Liver (tissue), 9 donors: ENCODE results near the gene SAE1. TPM values are rescaled to one million over a fixed set of nuclear protein-coding genes. Genes with fewer than 3 reads are reported as not detected.

ENCODE experiments used
- DNase-seq: peaks from one replicate; pipeline ENCODE4 v3.0.0-alpha.2; 2017; ENCODE audit warnings: low spot score
- H3K27ac ChIP-seq, 2 donors: one replicate each; pipeline ENCODE4 v1.7.0; 2013; ENCODE audit warnings: inconsistent platforms in 2 of 2, low read length in 2 of 2, control low read depth in 1 of 2, low read depth in 1 of 2, mild to moderate bottlenecking in 1 of 2
- H3K27me3 ChIP-seq, 4 donors: one replicate each; pipeline versions ENCODE4 v1.6.1 to v1.7.0; 2013; ENCODE audit warnings: low read length in 3 of 4, inconsistent platforms in 1 of 4, mild to moderate bottlenecking in 1 of 4, moderate library complexity in 1 of 4; ENCODE audit not compliant: control insufficient read depth in 4 of 4, insufficient read depth in 4 of 4
- H3K36me3 ChIP-seq, 4 donors: one replicate each; pipeline versions ENCODE4 v1.6.1 to v1.7.0; 2013; ENCODE audit warnings: low read length in 3 of 4, mild to moderate bottlenecking in 3 of 4, low read depth in 1 of 4, moderate library complexity in 1 of 4; ENCODE audit not compliant: control insufficient read depth in 4 of 4, insufficient read depth in 3 of 4
- H3K4me1 ChIP-seq, 4 donors: one replicate each; pipeline versions ENCODE4 v1.6.1 to v1.7.0; 2013; ENCODE audit warnings: low read length in 3 of 4, mild to moderate bottlenecking in 3 of 4, moderate library complexity in 1 of 4; ENCODE audit not compliant: control insufficient read depth in 4 of 4, insufficient read depth in 4 of 4
- H3K4me3 ChIP-seq, 3 donors: one replicate each; pipeline versions ENCODE4 v1.6.1 to v1.7.0; 2013; ENCODE audit warnings: low read length in 3 of 3, control low read depth in 1 of 3, low read depth in 1 of 3, mild to moderate bottlenecking in 1 of 3
- H3K9ac ChIP-seq, 2 donors: one replicate each; pipeline ENCODE4 v1.7.0; 2013; ENCODE audit warnings: low read length in 2 of 2, mild to moderate bottlenecking in 2 of 2, moderate library complexity in 2 of 2, control low read depth in 1 of 2, low read depth in 1 of 2
- H3K9me3 ChIP-seq, 4 donors: one replicate each; pipeline versions ENCODE4 v1.6.1 to v1.7.0; 2013; ENCODE audit warnings: low read length in 3 of 4; ENCODE audit not compliant: control insufficient read depth in 4 of 4
- EGR1 ChIP-seq, 2 donors: IDR thresholded peaks; 2 replicates each; pipeline ENCODE4 v1.6.1; 2016 to 2018; ENCODE audit warnings: antibody characterized with exemption in 2 of 2, low read depth in 2 of 2
- FOXA1 ChIP-seq: IDR thresholded peaks from 2 replicates; pipeline ENCODE4 v1.6.1; 2016; ENCODE audit warnings: antibody characterized with exemption
- FOXA2 ChIP-seq: IDR thresholded peaks from 2 replicates; pipeline ENCODE4 v1.6.1; 2016; ENCODE audit warnings: antibody characterized with exemption
- GABPA ChIP-seq, 2 donors: IDR thresholded peaks in 1 of 2; conservative IDR thresholded peaks in 1 of 2; 2 replicates each; pipeline ENCODE4 v1.6.1; 2016; ENCODE audit warnings: antibody characterized with exemption in 2 of 2, mild to moderate bottlenecking in 1 of 2, moderate library complexity in 1 of 2
- HNF4A ChIP-seq, 2 donors: conservative IDR thresholded peaks; 2 replicates each; pipeline ENCODE4 v1.6.1; 2016; ENCODE audit warnings: antibody characterized with exemption in 2 of 2, mild to moderate bottlenecking in 2 of 2
- HNF4G ChIP-seq: IDR thresholded peaks from 2 replicates; pipeline ENCODE4 v1.6.1; 2016; ENCODE audit warnings: antibody characterized with exemption
- JUND ChIP-seq, 2 donors: IDR thresholded peaks; 2 replicates each; pipeline ENCODE4 v1.6.1; 2016; ENCODE audit warnings: antibody characterized with exemption in 2 of 2
- NR2F2 ChIP-seq: IDR thresholded peaks from 2 replicates; pipeline ENCODE4 v1.6.1; 2016; ENCODE audit warnings: antibody characterized with exemption
- RAD21 ChIP-seq, 2 donors: IDR thresholded peaks; 2 replicates each; pipeline ENCODE4 v1.6.1; 2016; ENCODE audit warnings: antibody characterized with exemption in 2 of 2, mild to moderate bottlenecking in 2 of 2
- REST ChIP-seq: IDR thresholded peaks from 2 replicates; pipeline ENCODE4 v1.6.1; 2016; ENCODE audit warnings: antibody characterized with exemption, mild to moderate bottlenecking
- RXRA ChIP-seq, 2 donors: IDR thresholded peaks; 2 replicates each; pipeline ENCODE4 v1.6.1; 2017 to 2018; ENCODE audit warnings: antibody characterized with exemption in 2 of 2, mild to moderate bottlenecking in 1 of 2
- SP1 ChIP-seq: IDR thresholded peaks from 2 replicates; pipeline ENCODE4 v1.6.1; 2018; ENCODE audit warnings: antibody characterized with exemption, mild to moderate bottlenecking
- TAF1 ChIP-seq: conservative IDR thresholded peaks from 2 replicates; pipeline ENCODE4 v1.6.1; 2016; ENCODE audit warnings: antibody characterized with exemption, mild to moderate bottlenecking
- YY1 ChIP-seq: IDR thresholded peaks from 2 replicates; pipeline ENCODE4 v1.6.1; 2016; ENCODE audit warnings: antibody characterized with exemption, mild to moderate bottlenecking
- ZBTB33 ChIP-seq: IDR thresholded peaks from 2 replicates; pipeline ENCODE4 v1.6.1; 2016; ENCODE audit warnings: antibody characterized with exemption
- WGBS: extraction: QIAGEN DNeasy Blood & Tissue Kit; methylation state at CpG from one replicate; pipeline ENCODE4 v1.1.7; 2013; 5-methylcytosine and 5-hydroxymethylcytosine counted together
- polyA plus RNA-seq, 2 donors: library from polyadenylated mRNA; stranded (reverse) in 1 of 2; unstranded in 1 of 2; fragments of 200-250 nt in 1 of 2; fragments of >200 nt in 1 of 2; fragmentation: Nextera tagmentation in 1 of 2; extraction: Ambion mirVana in 1 of 2; gene quantifications; one replicate each; pipeline versions ENCODE4 v1.2.1 to v1.2.3, GENCODE V29; 2013 to 2015
- total RNA-seq, 2 donors: library from RNA; depleted of rRNA; stranded (reverse); fragments of >200 nt; gene quantifications; one replicate each; pipeline ENCODE4 v1.2.3, GENCODE V29; 2014
- TF ChIP-seq, protein P1 (sequence below): fragments of 150-350 bp; IDR thresholded peaks from 2 replicates; pipeline ENCODE4 v1.5.1; 2017; ENCODE audit warnings: improper control_type of control experiment, low read depth, low read length; ENCODE audit not compliant: missing input control
- TF ChIP-seq, protein P2 (sequence below): IDR thresholded peaks from 2 replicates; pipeline ENCODE4 v1.6.1; 2016; ENCODE audit warnings: antibody characterized with exemption
- TF ChIP-seq, protein P3 (sequence below): IDR thresholded peaks from 2 replicates; pipeline ENCODE4 v1.6.1; 2016; ENCODE audit warnings: antibody characterized with exemption
- donor health status: healthy.
- donor health status: healthy.
- donor health status: healthy.
- donor health status: healthy.
- donor health status: healthy.

Gene SAE1
- total and polyA plus RNA-seq, 4 donors, result 19.0 to 31.8 (median 27.0) TPM

GRCh38 chr19:47107202-47107952, 23.3 kb upstream of the SAE1 start:
- 39% methylated on average over 9 of the region's 9 CpGs for WGBS

More at GRCh38 chr19:47107202-47107952, 23.3 kb upstream of the SAE1 start:
- Histone ChIP-seq H3K27ac (peak overlapping the region; percentile 26 to 57), H3K27me3 (no peaks in the 10 kb centered on the region), H3K4me1 (peaks cover 2 to 39% (median 17%) of the 10 kb centered on the region in 4 donors), H3K4me3 (no peak overlapping the region), H3K9ac (no peak overlapping the region), H3K36me3 (peaks cover 0 to 5% (median 2%) of the 10 kb centered on the region in 4 donors), H3K9me3 (no peaks in the 10 kb centered on the region)
- no peak for DNase-seq
- TF ChIP-seq JUND (IDR thresholded peaks at IDR 0.05) (no peak), FOXA2 (no peak), SP1 (peak; percentile 53), EGR1 (IDR thresholded peaks at IDR 0.05; ENCODE audit: low read depth in 2 of 2) (no peak), RXRA (IDR thresholded peaks at IDR 0.05) (peak in 1 of 2 donors; percentile 4), HNF4A (conservative IDR thresholded peaks at IDR 0.05) (peak; percentile 74), REST (peak; percentile 24), ZBTB33 (no peak), GABPA (IDR thresholded peaks at IDR 0.05 in 1 of 2, conservative IDR thresholded peaks at IDR 0.05 in 1 of 2) (no peak), NR2F2 (no peak), YY1 (peak; percentile 51), RAD21 (IDR thresholded peaks at IDR 0.05) (peak in 1 of 2 donors; percentile 3), TAF1 (no peak), HNF4G (peak; percentile 59), FOXA1 (no peak)
- TF ChIP-seq, protein P1, sequence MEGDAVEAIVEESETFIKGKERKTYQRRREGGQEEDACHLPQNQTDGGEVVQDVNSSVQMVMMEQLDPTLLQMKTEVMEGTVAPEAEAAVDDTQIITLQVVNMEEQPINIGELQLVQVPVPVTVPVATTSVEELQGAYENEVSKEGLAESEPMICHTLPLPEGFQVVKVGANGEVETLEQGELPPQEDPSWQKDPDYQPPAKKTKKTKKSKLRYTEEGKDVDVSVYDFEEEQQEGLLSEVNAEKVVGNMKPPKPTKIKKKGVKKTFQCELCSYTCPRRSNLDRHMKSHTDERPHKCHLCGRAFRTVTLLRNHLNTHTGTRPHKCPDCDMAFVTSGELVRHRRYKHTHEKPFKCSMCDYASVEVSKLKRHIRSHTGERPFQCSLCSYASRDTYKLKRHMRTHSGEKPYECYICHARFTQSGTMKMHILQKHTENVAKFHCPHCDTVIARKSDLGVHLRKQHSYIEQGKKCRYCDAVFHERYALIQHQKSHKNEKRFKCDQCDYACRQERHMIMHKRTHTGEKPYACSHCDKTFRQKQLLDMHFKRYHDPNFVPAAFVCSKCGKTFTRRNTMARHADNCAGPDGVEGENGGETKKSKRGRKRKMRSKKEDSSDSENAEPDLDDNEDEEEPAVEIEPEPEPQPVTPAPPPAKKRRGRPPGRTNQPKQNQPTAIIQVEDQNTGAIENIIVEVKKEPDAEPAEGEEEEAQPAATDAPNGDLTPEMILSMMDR, result no peak
- TF ChIP-seq, protein P2, sequence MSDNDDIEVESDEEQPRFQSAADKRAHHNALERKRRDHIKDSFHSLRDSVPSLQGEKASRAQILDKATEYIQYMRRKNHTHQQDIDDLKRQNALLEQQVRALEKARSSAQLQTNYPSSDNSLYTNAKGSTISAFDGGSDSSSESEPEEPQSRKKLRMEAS, result no peak
- TF ChIP-seq, protein P3, sequence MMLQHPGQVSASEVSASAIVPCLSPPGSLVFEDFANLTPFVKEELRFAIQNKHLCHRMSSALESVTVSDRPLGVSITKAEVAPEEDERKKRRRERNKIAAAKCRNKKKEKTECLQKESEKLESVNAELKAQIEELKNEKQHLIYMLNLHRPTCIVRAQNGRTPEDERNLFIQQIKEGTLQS, result no peak
